Activated T-cell treated with anti-CD3 and anti-CD28 coated beads, Interleukin-2, amount 50 U/mL, for 72 hours (primary cell): ENCODE data around the gene TSN. TPM values are rescaled to one million over a fixed set of nuclear protein-coding genes. Genes with fewer than 3 reads are reported as not detected.
"Not testable (repeated sequence)": the region's sequence is repeated elsewhere in the genome, so short reads cannot be mapped to it uniquely, and the experiment has no call there.

Experiments
- ATAC-seq, 2 donors: fragments of 150-1000 bp; cut with Tn5 transposase; replicated peaks in 1 of 2; 2 replicates each; pipeline ENCODE4 v1.10.0; 2021; ENCODE audit warnings: moderate library complexity in 2 of 2, mild to moderate bottlenecking in 1 of 2
- DNase-seq, 2 donors: peaks; one replicate each; pipeline ENCODE4 v3.0.0; 2021 to 2022; ENCODE audit warnings: mixed read lengths in 1 of 2
- H3K27ac Mint-ChIP-seq: one replicate; pipeline ENCODE4 v1.8.0; 2022; ENCODE audit warnings: mild to moderate bottlenecking, moderate library complexity, mixed read lengths
- H3K27me3 Mint-ChIP-seq: one replicate; pipeline ENCODE4 v1.8.0; 2022; ENCODE audit warnings: low read depth, mixed read lengths
- H3K36me3 Mint-ChIP-seq, 2 donors: one replicate each; pipeline ENCODE4 v1.8.0; 2022; ENCODE audit warnings: mixed read lengths in 2 of 2, mild to moderate bottlenecking in 1 of 2; ENCODE audit not compliant: insufficient read depth in 2 of 2
- H3K4me1 Mint-ChIP-seq: one replicate; pipeline ENCODE4 v1.8.0; 2022; ENCODE audit warnings: low read depth, mixed read lengths
- H3K4me3 Mint-ChIP-seq, 2 donors: one replicate each; pipeline ENCODE4 v1.8.0; 2022; ENCODE audit warnings: mild to moderate bottlenecking in 2 of 2, mixed read lengths in 2 of 2, moderate library complexity in 2 of 2
- H3K9me3 Mint-ChIP-seq, 2 donors: one replicate each; pipeline ENCODE4 v1.8.0; 2022; ENCODE audit warnings: mixed read lengths in 2 of 2
- total RNA-seq, 2 donors: library from RNA; stranded (reverse); gene quantifications; one replicate each; pipeline ENCODE4 v1.2.3, GENCODE V29; 2022

The TSN gene
- total RNA-seq, 2 donors from 2014 or later, result 67.6 to 82.1 TPM

DNA sequence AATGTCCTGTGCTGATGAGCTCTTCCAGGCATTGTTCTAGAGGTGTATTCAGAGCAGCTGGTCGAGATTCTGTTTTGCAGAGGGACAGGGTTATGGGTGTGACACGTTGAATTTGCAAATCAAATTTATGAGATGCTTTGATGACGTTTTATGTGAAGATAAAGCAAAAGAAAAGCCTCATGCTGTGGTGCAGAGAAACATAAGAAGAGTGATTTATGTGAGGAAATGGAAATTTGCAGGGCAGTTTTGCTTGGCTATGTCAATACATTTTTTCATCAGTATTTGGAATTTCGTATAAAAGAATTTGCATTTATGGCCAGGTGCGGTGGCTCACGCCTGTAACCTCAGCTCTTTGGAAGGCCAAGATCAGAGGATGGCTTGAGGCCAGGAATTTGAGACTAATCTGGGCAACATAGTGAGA, 36.4 kb downstream of the TSN start:
- Mint-ChIP-seq H3K36me3 (no peaks in the 10 kb centered on the region), H3K27ac (no peak overlapping the region), H3K4me3 (no peak overlapping the region), H3K4me1 (no peaks in the 10 kb centered on the region), H3K9me3 (no peaks in the 10 kb centered on the region), H3K27me3 (peaks cover 23% of the 10 kb centered on the region)
- DNase-seq, result no peak
- no peak for ATAC-seq

DNA sequence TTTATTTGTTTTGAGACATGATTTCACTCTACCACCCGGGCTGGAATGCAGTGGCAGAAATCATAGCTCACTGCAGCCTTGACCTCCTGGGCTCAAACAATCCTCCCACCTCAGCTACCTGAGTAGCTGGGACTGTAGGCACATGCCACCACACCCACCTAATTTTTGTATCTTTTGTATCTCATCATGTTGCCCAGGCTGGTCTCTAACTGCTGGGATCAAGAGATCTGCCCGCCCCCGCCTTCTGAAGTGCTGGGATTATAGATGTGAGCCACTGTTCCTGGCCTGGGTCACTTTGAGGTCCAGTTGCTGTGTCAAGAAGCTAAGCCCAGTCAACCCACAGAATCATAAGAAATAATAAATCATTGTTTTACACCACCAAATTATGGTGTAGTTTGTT, 38.4 kb downstream of the TSN start:
- no peaks in the 10 kb centered on the region for H3K4me1 Mint-ChIP-seq

DNA sequence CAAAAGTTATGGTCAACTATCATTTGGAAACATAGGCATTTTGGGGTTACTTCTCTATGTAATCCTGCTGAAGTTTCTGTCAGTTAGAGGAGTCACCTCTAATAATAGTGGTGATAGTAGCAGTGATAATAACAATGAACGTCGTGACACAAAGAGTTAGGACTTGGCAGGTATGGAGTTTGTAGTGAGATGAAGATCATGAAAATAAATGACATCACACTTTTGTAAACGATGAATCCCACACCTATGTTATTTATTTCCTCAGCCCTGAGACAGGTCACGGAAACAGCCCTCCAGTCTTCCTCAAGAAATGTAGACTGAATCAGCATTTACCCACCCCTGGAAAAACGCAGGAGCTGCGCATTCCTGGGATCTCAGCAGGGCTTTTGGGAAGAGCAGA, 38.8 kb downstream of the TSN start:
- H3K27ac Mint-ChIP-seq, result no peak overlapping the region

More for the DNA sequence above, 38.4 kb downstream of the TSN start:
- Mint-ChIP-seq H3K27me3 (peaks cover 23% of the 10 kb centered on the region), H3K4me3 (no peak overlapping the region), H3K27ac (no peak overlapping the region), H3K36me3 (no peaks in the 10 kb centered on the region), H3K9me3 (no peaks in the 10 kb centered on the region)
- ATAC-seq, result no peak
- DNase-seq, result no peak

DNA sequence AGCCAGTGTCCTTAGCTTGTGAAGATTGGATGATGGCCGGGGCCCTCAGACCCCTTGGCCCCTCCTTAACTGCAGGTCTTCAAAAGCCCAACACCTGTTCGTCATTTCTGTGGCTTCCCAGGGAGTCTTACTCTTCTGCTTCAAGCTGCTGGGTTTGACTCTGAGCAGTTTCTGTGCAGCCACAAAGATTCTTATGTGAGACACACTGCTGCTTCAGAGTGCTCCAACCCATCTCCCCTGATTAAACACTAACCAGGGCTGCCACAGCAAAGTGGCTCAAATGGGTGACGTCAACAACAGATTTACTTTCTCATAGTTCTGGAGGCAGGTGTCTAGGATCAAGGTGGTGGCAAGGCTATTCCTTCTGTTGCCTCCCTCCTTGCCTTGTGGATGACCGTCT, 40.8 kb downstream of the TSN start:
- H3K4me1 Mint-ChIP-seq, result no peaks in the 10 kb centered on the region
- H3K27me3 Mint-ChIP-seq, result peaks cover 9% of the 10 kb centered on the region
- ATAC-seq, result no peak
- no peak overlapping the region for H3K27ac Mint-ChIP-seq
- no peak for DNase-seq
- no peak overlapping the region for H3K4me3 Mint-ChIP-seq
- no peaks in the 10 kb centered on the region for H3K9me3 Mint-ChIP-seq
- peaks cover 0 to 2% of the 10 kb centered on the region in 2 donors for H3K36me3 Mint-ChIP-seq

More for the DNA sequence above, 38.8 kb downstream of the TSN start:
- ATAC-seq (no peak), DNase-seq (no peak)
- Mint-ChIP-seq H3K27me3 (peaks cover 23% of the 10 kb centered on the region), H3K4me1 (no peaks in the 10 kb centered on the region), H3K36me3 (no peaks in the 10 kb centered on the region), H3K9me3 (no peaks in the 10 kb centered on the region), H3K4me3 (no peak overlapping the region)

DNA sequence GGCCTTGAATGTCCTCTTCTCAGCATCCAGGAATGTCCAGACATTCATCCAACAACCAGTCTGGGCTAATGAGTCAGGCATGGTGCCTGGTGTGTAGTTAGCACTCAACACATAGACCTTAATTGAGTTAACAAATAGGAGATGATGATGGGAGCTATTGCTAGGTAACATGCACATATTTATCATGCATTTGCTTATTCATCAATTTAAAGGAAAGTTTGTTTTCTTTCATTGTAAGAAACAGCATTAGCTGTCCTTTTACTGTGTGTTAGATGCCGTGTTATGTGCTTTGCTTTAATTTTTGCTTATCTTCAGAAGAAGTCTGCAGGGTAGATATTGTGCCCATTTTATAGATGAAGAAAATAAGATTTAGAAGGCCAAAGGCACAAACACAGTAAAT, 43.2 kb downstream of the TSN start:
- no peak overlapping the region for H3K27ac Mint-ChIP-seq
- no peaks in the 10 kb centered on the region for H3K4me1 Mint-ChIP-seq
- peaks cover 7 to 8% of the 10 kb centered on the region in 2 donors for H3K9me3 Mint-ChIP-seq
- H3K27me3 Mint-ChIP-seq, result peaks cover 10% of the 10 kb centered on the region
- peaks cover 7 to 9% of the 10 kb centered on the region in 2 donors for H3K36me3 Mint-ChIP-seq
- no peak overlapping the region for H3K4me3 Mint-ChIP-seq
- DNase-seq (no peak), ATAC-seq (no peak)

DNA sequence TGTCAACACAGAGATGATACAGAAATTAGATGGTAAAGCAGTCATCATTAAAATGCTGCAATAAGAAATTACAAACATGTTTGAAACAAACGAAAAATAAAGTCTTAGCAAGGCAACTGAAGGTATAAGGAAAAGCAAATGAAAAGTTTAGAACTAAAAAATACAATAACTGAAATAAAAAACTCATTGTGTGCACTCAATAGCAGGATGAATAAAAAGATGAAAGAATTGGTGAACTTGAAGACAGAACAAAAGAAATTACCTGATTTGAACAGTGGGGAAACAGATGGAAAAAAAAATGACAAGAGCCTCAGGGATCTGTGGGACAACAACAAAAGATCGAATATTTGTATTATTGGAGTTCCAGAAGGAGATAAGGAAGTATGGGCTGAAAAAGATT, 46.5 kb downstream of the TSN start:
- Mint-ChIP-seq H3K4me1 (peaks cover 15% of the 10 kb centered on the region), H3K36me3 (peaks cover 7 to 9% of the 10 kb centered on the region in 2 donors), H3K9me3 (peaks cover 8 to 10% of the 10 kb centered on the region in 2 donors), H3K27ac (no peak overlapping the region), H3K4me3 (no peak overlapping the region), H3K27me3 (peaks cover 33% of the 10 kb centered on the region)
- ATAC-seq, result no peak
- no peak for DNase-seq

DNA sequence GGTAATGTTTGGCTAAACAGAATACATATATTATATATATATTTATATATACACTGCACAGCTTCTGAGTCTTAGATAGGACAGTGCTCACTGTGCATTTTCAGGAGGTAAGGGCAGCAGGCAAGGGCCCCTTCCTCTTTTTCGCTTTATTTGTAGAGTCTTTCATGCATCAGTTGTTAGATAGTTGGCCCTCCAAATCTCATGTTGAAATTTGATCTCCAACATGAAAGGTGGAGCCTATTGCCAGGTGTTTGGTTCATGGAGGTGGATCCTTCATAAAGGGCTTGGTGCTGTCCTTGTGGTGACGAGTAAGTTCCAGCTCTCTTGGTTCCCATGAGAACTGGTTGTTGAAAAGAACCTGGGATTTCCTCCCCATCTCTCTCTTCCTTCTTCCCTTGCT, 48.1 kb downstream of the TSN start:
- H3K27me3 Mint-ChIP-seq, result peaks cover 33% of the 10 kb centered on the region
- H3K27ac Mint-ChIP-seq, result no peak overlapping the region
- peaks cover 8 to 10% of the 10 kb centered on the region in 2 donors for H3K9me3 Mint-ChIP-seq
- DNase-seq, result no peak
- ATAC-seq, result no peak
- H3K4me1 Mint-ChIP-seq, result peaks cover 15% of the 10 kb centered on the region
- no peak overlapping the region for H3K4me3 Mint-ChIP-seq
- H3K36me3 Mint-ChIP-seq, result peaks cover 7 to 9% of the 10 kb centered on the region in 2 donors

DNA sequence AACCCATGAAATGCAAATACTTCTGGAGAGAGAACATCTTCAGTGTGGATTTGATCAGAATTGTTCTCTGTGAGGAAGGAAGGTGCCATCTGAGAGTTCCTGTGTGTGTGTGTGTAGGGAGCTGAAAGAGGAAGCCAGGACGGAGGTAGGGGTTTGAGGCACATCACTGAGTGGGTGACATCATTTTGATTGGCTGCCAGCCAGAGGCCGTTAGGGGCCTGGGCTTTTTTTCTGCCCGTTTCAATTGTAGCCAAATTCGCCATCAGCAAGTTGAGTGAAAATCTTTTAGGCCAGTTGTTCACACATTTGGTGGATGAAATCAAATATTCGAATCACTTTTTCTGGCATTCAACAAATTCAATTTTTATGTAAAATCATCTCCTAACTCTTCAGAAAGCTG, 48.9 kb downstream of the TSN start:
- H3K9me3 Mint-ChIP-seq, result peaks cover 8 to 10% of the 10 kb centered on the region in 2 donors
- H3K4me1 Mint-ChIP-seq, result peaks cover 15% of the 10 kb centered on the region
- ATAC-seq, result no peak
- H3K27ac Mint-ChIP-seq, result no peak overlapping the region
- peak; percentile 7 to 13 for DNase-seq
- no peak overlapping the region for H3K4me3 Mint-ChIP-seq
- peaks cover 7 to 9% of the 10 kb centered on the region in 2 donors for H3K36me3 Mint-ChIP-seq
- peaks cover 33% of the 10 kb centered on the region for H3K27me3 Mint-ChIP-seq

DNA sequence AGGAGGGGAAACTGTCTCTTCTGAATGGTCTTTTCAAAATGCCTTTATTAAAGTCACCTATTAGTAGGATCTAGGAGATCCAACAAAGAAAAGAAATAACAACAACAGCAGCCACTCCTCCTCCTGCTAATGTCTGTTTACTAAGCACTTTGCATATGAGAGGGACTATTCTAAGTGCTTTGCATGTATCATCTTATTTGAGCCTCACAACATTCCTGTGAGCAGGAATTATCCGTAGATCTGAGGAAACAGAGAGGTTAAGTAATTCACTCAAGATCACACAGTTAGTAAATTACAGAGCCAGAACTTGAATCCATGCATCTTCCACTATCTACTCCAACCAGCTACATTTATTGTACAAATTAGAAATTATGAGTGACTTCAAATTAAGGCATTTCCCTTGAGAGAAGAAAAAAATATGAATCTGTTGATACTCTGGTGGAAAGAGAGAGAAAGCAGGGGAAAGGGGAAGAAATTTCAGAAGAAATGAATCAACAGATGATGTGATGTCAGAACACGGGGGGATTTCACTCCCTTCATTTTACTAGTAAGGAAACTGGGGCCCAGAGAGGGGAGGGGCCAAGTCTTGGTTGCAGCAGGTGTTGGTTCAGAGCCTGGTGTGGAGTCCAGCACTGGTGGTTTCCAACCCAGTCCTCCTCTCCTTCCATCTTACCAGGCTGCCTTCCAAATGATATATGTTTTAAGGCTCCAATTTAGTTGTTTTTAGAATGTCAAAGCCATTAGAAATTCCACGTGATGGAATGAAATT, 49.7 kb downstream of the TSN start:
- no peak overlapping the region for H3K27ac Mint-ChIP-seq
- peaks cover 8 to 10% of the 10 kb centered on the region in 2 donors for H3K9me3 Mint-ChIP-seq
- H3K36me3 Mint-ChIP-seq, result peaks cover 7 to 9% of the 10 kb centered on the region in 2 donors

DNA sequence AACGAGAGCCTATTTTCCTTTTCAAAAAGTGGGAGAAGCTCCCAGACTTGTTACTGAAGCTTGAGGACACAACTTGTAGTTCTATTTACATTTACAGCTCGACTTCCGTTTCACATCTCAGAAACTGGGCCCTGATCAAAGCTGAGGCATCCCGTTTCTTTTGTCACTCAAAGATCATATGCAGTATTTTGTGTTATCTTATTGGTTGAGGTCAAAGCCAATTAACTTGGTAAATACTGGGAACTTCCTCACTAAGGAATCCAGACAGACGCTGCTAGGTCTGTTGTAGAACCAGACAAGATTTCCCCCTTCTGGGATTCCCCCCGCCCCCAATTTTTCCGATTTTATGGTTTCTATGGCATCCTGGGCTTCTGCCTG, 50.3 kb downstream of the TSN start:
- H3K4me3 Mint-ChIP-seq, result no peak overlapping the region
- peaks cover 38% of the 10 kb centered on the region for H3K27me3 Mint-ChIP-seq
- H3K4me1 Mint-ChIP-seq, result peaks cover 15% of the 10 kb centered on the region
- peaks cover 8 to 10% of the 10 kb centered on the region in 2 donors for H3K9me3 Mint-ChIP-seq
- H3K27ac Mint-ChIP-seq, result no peak overlapping the region
- no peak for DNase-seq
- no peak for ATAC-seq
- H3K36me3 Mint-ChIP-seq, result peaks cover 7% of the 10 kb centered on the region in 2 donors

More for the DNA sequence above, 49.7 kb downstream of the TSN start:
- peaks cover 15% of the 10 kb centered on the region for H3K4me1 Mint-ChIP-seq
- DNase-seq (no peak), ATAC-seq (no peak)
- no peak overlapping the region for H3K4me3 Mint-ChIP-seq
- peaks cover 33% of the 10 kb centered on the region for H3K27me3 Mint-ChIP-seq

DNA sequence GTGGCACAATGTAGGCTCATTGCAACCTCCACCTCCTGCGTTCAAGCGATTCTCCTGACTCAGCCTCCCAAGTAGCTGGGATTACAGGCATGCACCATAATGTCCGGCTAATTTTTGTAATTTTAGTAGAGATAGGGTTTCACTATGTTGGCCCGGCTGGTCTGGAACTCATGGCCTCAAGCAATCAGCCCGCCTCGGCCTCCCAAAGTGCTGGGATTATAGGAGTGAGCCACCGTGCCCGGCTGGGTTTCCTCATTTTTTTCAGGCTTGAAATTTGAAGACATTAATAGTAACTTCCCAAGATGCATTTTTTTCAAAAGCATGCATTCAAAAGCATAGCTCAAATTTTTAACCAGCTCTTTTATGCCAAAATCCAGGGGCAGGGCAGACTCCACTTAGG, 52.3 kb downstream of the TSN start:
- not testable (repeated sequence) for H3K4me3 Mint-ChIP-seq, H3K36me3 Mint-ChIP-seq, H3K27ac Mint-ChIP-seq, H3K9me3 Mint-ChIP-seq, DNase-seq, ATAC-seq
- Mint-ChIP-seq H3K27me3 (peaks cover 29% of the 10 kb centered on the region), H3K4me1 (peaks cover 15% of the 10 kb centered on the region)

DNA sequence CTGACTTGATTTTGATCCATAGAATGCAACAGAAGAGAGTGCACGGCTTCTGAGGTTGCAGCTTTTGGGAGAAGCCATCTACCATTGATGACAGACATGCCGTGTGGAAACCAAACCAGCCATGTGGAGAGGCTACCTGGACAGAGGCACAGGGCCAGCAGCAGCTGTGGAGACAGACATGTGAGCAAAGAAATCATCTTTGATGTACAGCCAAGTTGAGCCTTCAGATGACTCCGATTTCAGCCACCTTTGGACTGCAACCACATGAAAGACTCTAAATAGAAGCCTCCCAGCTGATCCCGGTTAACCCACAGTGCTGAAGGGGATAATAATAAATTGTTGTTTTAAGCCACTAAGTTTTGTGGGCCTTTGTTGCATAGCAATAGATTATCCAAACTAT, 54.2 kb downstream of the TSN start:
- ATAC-seq (no peak), DNase-seq (no peak)
- peaks cover 22% of the 10 kb centered on the region for H3K27me3 Mint-ChIP-seq
- H3K36me3 Mint-ChIP-seq, result no peaks in the 10 kb centered on the region
- peaks cover 0 to 1% of the 10 kb centered on the region in 2 donors for H3K9me3 Mint-ChIP-seq
- no peak overlapping the region for H3K4me3 Mint-ChIP-seq
- H3K27ac Mint-ChIP-seq, result no peak overlapping the region
- peaks cover 9% of the 10 kb centered on the region for H3K4me1 Mint-ChIP-seq

DNA sequence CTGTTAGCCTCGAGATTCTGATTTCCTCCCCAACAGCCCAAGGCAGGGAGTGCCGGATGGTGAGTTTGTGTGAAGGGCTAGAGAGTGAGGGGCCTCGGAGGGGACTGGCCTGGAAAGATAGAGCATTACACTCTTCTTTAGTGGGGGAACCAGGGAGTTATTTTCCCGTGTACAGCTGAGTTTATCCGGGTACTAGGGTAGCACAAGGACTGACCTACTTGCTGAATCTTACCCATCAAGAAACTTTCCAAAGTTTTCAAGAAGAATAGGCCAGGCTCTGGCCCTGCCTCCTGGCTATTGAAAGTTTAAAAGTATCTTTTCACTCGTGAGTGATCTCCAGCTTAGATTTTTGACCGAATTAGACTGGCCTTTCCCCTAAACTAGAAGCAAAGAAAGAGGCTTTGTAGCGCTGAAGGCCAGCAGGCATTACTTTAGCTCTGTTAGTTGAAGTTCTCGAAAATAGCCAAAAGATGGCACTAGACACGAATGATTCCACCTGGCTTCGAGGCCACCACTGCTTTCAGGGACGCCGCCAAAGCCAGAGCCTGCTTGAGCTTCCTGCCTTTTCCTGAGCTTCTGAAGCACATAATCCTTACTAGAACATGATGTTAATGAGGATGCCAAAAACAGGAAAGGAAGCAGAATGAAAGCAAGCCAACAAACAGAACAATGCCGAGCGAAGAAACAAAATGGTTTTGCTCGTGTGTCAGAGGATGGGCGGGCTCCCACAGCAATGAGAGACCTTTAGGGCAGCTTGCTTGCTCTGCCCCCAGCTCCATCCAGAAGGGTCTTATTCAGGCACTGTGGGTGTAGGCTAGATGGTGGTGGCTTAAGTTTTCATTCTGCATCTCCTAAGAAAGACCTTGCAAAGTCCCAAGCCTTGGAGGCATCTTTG, 55.8 kb downstream of the TSN start:
- peak; percentile 6 to 8 for DNase-seq
- H3K9me3 Mint-ChIP-seq, result no peaks in the 10 kb centered on the region
- peak in 1 of 2 donors; percentile 54 for ATAC-seq

More for the DNA sequence above, 55.8 kb downstream of the TSN start:
- H3K36me3 Mint-ChIP-seq, result no peaks in the 10 kb centered on the region
- no peak overlapping the region for H3K4me3 Mint-ChIP-seq
- H3K27ac Mint-ChIP-seq, result no peak overlapping the region
- no peaks in the 10 kb centered on the region for H3K4me1 Mint-ChIP-seq
- peaks cover 8% of the 10 kb centered on the region for H3K27me3 Mint-ChIP-seq
